ENCODE results near the gene THBS1.

THBS1 gene

DNA sequence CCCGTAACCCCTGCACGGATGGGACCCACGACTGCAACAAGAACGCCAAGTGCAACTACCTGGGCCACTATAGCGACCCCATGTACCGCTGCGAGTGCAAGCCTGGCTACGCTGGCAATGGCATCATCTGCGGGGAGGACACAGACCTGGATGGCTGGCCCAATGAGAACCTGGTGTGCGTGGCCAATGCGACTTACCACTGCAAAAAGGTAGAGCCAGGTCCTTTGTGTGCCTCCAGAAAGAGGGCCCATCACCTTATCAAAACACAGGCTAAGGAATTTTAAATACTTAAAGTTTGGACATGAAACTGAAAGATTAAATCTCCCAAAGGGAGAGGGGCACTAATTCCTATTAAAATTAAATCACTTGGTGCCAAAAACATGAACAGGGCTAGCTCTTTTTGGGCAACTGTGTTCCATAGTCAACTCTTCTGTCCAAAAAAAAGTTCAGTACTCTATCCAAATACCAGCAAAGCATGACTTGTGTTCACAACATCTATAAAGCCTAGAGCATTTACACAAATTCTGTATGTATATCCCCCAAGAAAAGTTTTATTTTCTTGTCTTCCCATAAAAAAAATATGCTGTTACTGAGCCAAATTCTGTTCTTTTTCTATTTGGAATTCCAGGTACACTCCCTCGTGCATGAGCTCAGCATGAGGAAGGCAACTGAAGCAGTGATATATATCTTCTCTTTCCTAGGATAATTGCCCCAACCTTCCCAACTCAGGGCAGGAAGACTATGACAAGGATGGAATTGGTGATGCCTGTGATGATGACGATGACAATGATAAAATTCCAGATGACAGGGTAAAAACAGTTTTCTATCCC lies 9.2 kb downstream of the THBS1 start:
- FAIRE-seq: no peak

DNA sequence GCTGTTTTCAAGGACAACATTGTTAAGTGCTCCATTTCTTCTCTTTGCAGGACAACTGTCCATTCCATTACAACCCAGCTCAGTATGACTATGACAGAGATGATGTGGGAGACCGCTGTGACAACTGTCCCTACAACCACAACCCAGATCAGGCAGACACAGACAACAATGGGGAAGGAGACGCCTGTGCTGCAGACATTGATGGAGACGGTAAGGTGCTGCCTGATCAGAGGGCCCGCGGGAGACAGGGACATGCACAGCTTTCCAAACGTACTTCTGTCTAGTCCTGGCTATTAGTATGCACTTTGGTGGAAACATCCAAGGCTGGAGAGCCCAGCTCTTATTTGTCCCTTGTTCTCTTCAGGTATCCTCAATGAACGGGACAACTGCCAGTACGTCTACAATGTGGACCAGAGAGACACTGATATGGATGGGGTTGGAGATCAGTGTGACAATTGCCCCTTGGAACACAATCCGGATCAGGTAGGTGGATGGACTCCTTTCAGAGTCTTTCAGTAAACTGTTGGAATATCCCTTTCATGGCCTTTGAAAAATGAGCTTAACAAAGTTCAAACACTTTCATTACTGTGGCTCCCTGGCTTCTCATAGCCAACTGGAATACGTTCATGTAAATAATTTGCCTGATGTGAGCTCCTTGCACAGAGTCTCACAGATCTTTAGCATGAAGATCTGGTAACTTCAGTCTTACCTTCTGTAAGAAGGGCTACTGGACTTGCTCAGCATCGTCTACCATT lies 10.4 kb downstream of the THBS1 start:
- no peak for FAIRE-seq

DNA sequence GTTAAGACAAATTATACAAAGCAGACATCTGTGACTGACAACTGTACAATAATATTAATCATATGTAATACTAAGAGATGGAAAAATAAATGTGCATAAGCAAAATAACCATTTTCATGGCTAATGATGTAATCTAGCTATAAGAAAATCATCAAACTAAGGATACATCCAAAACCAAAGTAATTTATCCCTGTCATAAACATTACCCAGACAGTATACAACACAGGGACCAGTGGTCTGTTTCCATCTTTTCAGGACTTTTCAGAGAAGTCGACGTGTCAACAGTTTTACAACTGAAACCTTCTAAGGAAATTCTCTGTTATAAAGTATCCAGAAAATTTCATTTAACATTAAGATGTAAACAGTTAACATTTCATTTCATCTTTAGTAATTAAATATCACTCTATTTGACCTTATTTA lies 11.0 kb downstream of the THBS1 start:
- FAIRE-seq: no peak

DNA sequence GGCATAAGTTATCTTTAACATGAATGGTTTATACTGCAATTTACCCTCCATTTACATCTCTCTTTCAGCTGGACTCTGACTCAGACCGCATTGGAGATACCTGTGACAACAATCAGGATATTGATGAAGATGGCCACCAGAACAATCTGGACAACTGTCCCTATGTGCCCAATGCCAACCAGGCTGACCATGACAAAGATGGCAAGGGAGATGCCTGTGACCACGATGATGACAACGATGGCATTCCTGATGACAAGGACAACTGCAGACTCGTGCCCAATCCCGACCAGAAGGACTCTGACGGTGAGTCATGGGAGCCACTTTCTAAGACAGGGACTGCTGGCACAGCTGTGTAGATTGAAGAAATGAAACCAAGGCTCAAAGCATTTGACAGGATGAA lies 11.6 kb downstream of the THBS1 start:
- no peak for FAIRE-seq

DNA sequence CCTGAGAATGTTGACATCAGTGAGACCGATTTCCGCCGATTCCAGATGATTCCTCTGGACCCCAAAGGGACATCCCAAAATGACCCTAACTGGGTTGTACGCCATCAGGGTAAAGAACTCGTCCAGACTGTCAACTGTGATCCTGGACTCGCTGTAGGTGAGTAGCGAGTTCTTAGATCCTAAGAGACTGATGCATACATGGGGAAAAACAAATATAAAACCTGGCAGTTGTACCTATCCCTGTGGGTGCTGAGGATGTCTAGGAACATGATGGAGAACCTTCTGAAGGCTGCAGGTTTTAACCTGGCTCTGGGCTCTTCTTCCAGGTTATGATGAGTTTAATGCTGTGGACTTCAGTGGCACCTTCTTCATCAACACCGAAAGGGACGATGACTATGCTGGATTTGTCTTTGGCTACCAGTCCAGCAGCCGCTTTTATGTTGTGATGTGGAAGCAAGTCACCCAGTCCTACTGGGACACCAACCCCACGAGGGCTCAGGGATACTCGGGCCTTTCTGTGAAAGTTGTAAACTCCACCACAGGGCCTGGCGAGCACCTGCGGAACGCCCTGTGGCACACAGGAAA lies 12.3 kb downstream of the THBS1 start:
- no peak for FAIRE-seq

DNA sequence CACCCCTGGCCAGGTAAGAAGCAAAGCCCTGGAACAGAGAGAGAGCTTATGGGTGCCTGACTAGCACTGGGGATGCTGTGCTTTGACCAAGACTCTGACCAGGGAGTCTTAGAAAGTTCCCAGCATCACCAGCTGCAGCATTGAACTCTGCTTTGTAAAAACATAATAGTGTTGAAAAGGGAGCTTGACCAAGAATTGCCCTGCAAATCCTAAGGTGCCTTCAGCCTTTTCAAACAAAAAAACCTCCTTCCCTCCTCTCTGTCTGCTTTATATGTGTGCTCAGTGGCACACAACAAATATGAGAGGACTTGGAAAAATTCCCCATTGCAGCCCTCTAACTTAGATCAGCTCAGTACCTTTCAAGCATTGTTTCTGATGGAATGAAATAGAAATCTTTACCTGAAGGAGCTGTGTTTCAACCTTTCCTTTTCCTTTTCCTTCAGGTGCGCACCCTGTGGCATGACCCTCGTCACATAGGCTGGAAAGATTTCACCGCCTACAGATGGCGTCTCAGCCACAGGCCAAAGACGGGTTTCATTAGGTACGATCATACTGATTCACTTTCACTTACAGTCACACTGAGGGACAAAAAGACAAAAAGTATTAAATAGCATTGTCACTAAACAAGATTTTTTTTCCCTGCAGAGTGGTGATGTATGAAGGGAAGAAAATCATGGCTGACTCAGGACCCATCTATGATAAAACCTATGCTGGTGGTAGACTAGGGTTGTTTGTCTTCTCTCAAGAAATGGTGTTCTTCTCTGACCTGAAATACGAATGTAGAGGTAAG lies 13.0 kb downstream of the THBS1 start:
- FAIRE-seq: no peak

DNA sequence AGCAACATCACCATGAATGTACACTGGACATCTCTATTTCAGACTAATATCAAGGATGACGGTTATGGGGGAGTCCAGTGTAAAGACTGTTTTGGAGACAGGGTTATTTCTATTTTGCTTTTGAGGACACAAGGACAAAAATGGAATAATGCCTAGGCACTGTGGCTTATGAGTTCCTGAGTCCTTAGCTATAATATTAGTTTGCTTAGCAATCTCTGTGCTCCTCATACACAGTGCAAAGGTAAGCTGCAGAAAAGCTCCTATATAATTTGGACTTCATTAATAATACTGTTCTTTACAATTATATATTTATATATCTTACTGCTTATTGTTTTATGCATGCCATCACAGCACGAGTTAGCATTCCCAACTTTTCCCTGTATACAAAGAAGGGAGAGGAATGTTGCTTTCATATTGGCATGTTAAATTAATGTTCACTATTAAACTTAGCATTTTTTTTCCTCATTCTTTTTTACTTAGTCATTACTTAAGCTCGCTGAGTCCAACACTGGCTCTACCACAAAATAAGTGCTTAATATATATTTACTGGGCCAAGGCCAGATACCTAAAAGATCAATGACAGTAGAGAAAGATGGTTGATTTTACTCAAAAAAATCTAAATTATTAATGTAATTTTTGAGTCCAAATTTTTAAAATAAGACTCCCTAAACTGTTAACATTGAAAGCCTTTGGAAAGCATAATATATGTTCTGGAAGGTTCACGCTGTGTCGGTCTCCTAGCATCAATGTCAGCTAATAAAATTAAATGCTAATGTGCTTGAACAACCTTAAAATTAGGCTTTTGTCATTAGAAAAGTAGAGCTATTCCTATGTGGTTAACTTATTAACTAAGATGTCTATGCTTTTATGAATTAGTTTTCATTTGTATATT lies 13.8 kb downstream of the THBS1 start:
- FAIRE-seq: no peak

DNA sequence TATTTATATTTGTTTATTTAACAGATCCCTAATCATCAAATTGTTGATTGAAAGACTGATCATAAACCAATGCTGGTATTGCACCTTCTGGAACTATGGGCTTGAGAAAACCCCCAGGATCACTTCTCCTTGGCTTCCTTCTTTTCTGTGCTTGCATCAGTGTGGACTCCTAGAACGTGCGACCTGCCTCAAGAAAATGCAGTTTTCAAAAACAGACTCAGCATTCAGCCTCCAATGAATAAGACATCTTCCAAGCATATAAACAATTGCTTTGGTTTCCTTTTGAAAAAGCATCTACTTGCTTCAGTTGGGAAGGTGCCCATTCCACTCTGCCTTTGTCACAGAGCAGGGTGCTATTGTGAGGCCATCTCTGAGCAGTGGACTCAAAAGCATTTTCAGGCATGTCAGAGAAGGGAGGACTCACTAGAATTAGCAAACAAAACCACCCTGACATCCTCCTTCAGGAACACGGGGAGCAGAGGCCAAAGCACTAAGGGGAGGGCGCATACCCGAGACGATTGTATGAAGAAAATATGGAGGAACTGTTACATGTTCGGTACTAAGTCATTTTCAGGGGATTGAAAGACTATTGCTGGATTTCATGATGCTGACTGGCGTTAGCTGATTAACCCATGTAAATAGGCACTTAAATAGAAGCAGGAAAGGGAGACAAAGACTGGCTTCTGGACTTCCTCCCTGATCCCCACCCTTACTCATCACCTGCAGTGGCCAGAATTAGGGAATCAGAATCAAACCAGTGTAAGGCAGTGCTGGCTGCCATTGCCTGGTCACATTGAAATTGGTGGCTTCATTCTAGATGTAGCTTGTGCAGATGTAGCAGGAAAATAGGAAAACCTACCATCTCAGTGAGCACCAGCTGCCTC lies 14.7 kb downstream of the THBS1 start:
- FAIRE-seq: no peak

DNA sequence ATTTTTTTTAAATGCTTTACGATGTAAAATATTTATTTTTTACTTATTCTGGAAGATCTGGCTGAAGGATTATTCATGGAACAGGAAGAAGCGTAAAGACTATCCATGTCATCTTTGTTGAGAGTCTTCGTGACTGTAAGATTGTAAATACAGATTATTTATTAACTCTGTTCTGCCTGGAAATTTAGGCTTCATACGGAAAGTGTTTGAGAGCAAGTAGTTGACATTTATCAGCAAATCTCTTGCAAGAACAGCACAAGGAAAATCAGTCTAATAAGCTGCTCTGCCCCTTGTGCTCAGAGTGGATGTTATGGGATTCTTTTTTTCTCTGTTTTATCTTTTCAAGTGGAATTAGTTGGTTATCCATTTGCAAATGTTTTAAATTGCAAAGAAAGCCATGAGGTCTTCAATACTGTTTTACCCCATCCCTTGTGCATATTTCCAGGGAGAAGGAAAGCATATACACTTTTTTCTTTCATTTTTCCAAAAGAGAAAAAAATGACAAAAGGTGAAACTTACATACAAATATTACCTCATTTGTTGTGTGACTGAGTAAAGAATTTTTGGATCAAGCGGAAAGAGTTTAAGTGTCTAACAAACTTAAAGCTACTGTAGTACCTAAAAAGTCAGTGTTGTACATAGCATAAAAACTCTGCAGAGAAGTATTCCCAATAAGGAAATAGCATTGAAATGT lies 15.6 kb downstream of the THBS1 start:
- FAIRE-seq: no peak

DNA sequence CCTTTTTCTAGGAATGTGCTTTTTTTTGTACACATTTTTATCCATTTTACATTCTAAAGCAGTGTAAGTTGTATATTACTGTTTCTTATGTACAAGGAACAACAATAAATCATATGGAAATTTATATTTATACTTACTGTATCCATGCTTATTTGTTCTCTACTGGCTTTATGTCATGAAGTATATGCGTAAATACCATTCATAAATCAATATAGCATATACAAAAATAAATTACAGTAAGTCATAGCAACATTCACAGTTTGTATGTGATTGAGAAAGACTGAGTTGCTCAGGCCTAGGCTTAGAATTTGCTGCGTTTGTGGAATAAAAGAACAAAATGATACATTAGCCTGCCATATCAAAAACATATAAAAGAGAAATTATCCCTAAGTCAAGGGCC lies 16.5 kb downstream of the THBS1 start:
- FAIRE-seq: no peak

DNA sequence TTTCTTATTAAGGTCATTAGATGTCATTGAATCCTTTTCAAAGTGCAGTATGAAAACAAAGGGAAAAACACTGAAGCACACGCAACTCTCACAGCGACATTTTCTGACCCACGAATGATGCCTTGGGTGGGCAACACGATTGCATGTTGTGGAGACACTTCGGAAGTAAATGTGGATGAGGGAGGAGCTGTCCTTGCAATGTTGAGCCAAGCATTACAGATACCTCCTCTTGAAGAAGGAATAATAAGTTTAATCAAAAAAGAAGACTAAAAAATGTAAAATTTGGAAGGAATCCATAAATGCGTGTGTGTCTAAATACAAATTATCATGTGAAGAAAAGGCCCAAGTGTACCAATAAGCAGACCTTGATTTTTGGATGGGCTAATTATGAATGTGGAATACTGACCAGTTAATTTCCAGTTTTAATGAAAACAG lies 16.9 kb downstream of the THBS1 start:
- no peak for FAIRE-seq

DNA sequence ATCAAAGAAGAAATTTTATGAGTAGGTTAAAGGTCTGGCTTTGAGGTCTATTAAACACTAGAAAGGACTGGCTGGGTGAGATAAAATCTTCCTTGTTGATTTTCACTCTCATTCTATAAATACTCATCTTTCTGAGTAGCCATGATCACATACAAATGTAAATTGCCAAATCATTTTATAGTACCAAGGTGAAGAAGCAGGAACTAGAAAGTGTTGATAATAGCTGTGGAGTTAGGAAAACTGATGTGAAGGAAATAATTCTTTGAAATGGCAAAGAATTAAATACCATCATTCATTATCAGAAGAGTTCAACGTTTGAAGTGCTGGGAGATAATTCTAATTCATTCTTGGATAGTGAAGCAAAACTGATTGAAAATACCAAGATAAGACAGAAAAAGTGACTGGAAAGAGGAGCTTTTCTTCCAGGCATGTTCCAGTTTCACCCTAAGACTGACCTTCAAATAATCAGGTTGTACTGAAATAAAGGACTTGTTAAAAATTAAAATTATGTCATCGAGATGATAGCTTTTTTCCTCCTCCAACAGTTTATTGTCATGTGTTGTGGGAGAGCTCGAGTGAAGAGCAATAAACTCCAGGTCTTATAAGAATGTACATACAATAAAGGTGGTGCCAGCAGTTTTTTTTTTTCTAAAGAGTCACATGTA lies 17.4 kb downstream of the THBS1 start:
- no peak for FAIRE-seq

DNA sequence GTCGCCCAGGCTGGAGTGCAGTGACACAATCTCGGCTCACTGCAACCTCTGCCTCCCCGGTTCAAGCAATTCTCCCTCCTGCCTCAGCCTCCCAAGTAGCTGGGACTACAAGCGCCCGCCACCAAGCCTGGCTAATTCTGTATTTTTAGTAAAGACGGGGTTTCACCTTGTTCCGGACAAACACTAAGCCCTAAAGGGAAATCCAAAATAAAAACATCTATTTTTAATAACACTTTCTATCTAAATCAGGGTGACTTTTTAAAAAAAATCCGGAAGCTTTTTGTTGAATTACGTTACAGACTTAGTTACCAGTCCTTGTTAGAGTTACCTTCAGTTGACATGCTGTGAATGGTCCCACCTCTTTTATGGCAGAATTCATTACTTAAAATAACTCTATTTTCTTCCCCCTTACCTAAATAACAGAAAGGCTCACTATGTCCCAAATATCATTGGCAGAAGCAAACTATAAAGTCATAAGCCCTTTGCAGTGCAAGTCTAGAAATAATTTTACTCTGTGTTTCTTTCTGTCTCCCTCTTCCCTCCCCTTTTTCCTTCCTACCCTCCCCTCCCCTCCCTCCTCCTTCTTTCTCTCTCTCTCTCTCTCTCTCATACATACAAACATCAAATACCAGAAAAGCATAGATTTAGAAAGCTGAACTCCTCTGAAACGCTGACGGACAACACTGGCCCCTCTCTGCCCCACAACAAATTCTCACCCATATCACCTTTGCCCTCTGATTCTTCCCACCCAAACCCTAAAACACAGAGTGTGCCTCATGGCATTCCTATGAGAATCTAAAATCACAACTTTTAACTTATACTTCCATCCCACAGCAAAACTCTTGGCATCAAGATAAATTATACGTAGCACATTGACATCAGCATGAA lies 18.3 kb downstream of the THBS1 start:
- FAIRE-seq: no peak

DNA sequence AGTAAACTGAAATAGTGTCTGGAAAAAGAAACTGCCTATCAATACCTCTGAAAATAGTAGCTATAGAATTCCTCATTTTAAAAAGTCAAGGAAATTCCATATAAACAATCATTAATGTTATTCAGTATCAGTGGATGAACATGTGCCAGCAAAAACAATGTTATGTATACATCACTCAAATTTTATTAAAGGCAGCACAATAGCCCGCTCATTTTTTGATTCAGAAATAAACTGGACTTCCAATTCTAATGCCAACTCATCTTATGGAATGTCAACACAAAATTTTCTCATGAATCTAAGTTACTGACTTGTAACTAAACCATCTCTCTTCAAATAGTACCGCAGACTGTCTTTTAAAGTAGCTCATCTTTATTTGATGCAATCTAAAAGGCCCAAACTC lies 19.0 kb downstream of the THBS1 start:
- FAIRE-seq: no peak

DNA sequence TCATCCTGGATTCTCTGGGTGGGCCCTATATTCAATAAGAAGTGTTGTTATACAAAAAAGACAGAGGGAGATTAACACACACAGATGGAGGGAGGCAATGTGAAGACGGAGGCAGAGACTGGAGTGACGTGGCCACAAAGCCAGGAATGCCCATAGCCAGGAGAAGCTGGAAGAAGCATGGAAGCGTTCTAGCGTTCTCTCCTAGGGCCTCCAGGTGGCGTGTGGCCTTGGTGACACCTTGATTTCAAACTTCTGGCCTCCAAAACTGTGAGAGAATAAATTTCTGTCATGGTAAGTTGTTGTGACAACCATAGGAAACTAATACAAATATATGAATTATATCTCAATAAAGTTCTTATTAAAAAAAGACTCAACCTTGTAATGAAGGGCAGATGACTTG lies 21.3 kb downstream of the THBS1 start:
- FAIRE-seq: no peak

DNA sequence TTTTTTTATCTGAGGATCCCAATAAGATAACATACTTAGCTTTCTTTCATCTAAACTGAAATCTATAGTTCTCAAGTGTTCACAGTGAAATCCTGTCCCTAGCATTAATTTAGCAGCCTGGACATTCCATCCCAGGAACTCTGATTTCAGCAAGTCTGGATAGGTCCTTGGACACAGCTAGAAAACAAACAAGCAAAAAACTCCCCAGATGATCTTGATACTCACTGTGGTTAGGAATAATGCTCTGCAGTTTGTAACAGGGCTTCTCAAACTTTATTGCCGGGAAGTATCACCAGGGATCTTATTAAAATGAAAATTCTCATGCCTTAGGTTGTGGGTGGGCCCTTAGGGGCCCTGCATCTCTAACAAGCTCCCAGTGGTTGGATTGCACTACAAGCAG lies 24.3 kb downstream of the THBS1 start:
- FAIRE-seq: no peak

DNA sequence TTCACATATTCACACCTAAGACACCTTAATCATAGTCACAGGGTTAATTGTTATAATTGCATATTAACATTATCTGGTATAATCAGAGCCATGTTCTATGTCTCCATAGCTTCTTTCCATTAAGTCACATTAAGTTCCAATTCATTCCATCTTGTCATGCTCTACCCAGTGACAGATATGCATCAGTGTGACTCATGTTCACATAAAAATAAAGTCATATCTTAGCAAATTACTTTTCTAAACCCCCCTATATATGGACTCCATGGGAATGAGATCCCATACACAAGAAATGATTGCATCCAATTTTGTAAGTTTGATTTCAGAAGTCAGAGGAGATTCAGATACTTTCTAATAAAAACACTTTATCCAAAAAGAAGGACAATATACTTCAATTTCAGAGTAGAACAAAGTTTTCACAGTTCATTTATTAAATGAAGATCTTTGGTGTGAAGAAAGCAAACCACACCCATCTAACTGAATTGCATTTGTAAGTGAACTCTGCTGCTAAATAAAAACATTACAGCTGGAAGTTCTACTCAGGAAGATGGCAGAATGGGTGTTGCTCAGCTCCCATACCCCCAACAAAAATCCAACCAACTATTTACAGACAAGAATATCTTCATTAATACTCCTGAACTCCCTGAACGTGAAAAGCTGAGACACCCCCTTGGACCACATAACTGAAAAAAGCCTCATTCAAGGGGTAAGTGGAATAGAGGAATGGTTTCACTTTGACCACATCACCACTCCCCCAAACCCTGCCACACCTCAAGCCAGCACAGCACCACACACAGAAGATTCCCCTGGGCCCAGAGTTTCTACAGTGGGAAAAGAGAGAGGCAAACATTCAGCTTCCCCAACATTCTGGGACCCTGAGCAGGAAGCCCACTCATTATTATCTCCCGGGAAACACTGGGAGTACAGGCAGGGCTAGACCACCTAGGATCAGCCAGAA lies 27.6 kb downstream of the THBS1 start:
- no peak for FAIRE-seq
